Renal cortical epithelial cell (primary cell): ENCODE data around the gene UQCC5. TPM values are rescaled to one million over a fixed set of nuclear protein-coding genes. Genes with fewer than 3 reads are reported as not detected.

ENCODE experiments used
- DNase-seq: peaks from one replicate; pipeline ENCODE4 v3.0.0-alpha.2; 2011; ENCODE audit warnings: low read depth
- total RNA-seq: library from RNA; depleted of rRNA; stranded (reverse); fragments of >200 nt; gene quantifications from 2 replicates; pipeline ENCODE4 v1.2.3, GENCODE V29; 2014

The UQCC5 gene, protein sequence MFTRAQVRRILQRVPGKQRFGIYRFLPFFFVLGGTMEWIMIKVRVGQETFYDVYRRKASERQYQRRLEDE
- total RNA-seq: 0.69 and 2.4 TPM in 2 replicates

- DNase-seq: peak; percentile 93
Measured at GRCh38 chr3:52536369-52537164, at the start of gene UQCC5. Gene UQCC5, plus strand, starts transcription at chr3:52536605. Its CDS starts 151 bp downstream, at chr3:52536756.

GRCh38 chr3:52487050-52487787, 49.2 kb upstream of the UQCC5 start:
- DNase-seq: no peak

GRCh38 chr3:52487788-52488691, 48.4 kb upstream of the UQCC5 start:
- no peak for DNase-seq

DNA sequence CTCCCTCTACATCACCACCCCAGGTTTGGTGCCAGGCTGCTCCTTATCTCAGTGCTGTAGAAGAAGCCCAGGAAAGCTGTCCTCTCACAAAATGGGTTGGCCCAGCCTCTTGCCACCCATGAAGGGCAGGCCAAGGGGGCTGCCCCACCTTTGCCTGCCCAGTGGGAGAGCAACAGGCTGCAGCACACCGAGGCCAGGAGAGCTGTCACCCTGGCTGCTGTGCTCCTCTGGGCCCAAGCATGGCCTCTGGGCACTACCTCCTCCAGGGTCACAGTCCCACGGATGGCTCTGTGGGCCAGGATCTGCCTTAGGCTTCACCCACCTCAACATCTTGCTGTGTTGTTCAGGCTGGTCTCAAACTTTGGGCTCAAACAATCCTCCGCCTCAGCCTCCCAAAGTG, 47.7 kb upstream of the UQCC5 start:
- no peak for DNase-seq

- DNase-seq: no peak
Measured at GRCh38 chr3:52489453-52489852, 47.0 kb upstream of the UQCC5 start.

DNA sequence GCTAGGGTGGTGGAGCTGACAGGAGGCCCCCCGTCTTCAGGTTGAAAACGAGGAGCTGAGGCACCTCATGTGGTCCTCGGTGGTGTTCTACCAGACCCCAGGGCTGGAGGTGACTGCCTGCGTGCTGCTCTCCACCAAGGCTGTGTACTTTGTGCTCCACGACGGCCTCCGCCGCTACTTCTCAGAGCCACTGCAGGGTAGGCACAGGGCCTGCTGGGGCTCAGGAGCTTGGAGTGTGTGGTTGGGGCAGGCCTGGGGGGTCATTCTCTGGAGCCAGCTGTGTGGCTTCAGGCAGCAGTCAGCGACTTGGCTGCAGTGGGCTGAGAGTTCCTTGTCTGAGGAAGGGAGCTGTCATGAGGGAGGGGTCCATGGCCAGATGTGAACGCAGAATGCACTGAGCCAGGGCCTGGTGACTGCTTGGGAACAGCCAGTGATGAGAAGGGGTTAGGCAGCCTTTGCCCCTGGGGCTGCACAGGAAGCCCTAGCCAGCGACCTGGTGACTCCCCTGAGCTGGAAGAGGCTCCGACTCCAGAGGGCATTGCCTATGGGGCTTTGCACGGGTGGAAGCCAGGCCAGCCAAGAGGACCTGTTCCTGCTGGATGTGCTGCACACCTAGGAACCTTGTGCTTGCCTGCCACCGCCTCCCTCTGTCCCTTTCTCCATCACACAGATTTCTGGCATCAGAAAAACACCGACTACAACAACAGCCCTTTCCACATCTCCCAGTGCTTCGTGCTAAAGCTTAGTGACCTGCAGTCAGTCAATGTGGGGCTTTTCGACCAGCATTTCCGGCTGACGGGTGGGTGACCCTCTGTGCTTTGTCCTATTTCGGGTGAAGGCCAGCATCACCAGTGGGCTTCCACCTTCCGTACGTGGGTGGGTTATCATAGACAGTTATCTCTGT, 46.1 kb upstream of the UQCC5 start:
- DNase-seq: no peak

- DNase-seq: peak; percentile 24
Measured at GRCh38 chr3:52490939-52491526, 45.4 kb upstream of the UQCC5 start.

- DNase-seq: no peak
Measured at GRCh38 chr3:52492059-52492458, 44.3 kb upstream of the UQCC5 start.

- no peak for DNase-seq
Measured at GRCh38 chr3:52493232-52494017, 43.0 kb upstream of the UQCC5 start.

DNA sequence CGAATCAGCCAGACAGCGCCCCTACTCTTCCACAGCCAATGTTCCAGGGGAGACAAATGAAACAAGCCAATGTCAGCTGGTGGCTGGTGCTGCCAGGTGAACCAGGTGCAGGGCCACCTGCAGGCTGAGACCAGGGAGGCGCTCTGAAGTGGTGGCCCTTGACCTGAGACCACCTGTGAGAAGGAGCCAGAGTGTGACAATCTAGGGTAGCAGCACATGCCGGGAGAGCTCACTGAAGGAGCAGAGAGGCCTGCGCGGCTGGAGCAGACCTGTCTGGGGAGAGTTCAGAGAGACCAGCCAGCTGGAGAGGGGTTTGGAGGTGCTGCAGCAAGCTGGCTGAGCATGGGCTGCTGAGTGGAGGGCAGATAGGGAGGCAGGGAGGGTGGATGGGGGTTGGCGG, 42.0 kb upstream of the UQCC5 start:
- DNase-seq: no peak

- no peak for DNase-seq
Measured at GRCh38 chr3:52494886-52495495, 41.4 kb upstream of the UQCC5 start, which contains the start of gene STAB1. Gene STAB1, plus strand, starts transcription at chr3:52495338. Its CDS starts 76 bp downstream, at chr3:52495414.

- peak; percentile 74 for DNase-seq
Measured at GRCh38 chr3:52495777-52496602, 40.4 kb upstream of the UQCC5 start.

DNA sequence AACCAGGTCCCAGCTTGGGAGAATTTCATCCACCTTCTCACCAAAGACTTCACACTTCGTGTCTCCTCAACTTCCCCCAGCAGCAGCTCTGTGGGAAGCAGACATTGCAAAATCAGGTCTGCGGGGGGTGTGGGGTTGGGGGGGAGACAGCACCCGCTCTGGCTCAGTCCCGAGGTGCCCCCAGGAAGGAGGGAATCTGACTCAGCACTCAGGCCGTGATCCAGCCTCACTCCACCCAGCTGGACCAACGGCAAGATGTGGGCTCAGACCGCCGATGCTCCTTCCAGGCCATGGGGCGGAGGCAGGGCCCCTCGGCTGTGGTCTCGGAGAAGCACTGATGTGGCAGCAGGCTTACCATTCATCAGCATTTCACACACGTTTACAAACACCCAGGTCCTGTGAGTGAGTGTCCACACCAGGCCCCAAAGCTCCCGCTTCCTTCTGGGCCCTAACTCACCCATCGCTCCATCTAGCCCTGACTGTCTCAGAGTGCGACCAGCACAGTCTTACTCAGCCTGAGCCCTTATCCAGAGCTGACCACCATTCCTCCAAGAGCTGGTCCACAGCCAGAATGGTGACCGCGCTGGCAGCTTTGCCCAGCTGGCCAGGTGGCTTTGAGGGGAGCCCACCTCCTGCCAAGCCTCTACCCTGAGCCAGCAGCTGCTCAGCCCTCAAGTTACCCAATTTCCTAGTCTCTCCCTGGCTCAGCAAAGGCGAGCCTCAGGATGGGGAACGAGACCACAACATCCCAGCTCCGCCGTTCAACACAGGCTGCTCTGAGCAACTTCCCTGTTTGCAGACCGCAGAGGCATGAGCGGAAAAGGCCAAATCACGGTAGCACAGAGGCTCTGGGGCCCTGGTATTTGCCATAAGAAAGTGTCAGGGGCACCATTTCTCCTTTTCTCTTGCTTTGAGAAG, 38.0 kb upstream of the UQCC5 start:
- DNase-seq: peak; percentile 72

DNA sequence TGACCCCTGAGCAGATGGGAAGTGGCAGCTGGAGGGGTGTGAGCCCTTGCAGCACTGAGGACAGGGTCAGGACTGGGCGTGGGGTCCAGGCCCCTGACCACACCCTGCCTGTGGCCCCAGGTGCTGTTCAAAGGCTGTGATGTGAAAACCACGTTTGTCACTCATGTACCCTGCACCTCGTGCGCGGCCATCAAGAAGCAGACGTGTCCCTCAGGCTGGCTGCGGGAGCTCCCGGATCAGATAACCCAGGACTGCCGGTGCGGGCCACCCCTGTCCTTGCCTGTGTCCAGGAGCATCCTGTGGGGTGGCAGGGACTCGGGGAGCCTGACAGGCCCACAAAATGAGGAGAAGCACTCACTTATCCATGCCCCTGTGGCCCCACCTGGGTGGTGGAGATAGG, 35.4 kb upstream of the UQCC5 start:
- DNase-seq: no peak

DNA sequence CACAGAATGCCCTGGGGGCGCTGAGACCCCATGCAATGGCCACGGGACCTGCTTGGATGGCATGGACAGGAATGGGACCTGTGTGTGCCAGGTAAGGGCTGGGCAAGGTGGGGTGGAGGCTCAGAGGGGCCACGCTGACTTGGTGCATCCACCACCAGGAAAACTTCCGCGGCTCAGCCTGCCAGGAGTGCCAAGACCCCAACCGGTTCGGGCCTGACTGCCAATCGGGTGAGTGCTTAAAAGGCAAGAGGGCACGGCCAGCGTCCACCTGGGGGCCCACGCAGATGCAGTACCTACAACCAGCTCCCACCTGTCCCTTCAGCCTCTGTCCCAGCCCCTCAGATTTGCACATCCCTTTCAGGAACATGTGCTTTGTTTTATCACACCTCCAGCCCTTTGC, 34.4 kb upstream of the UQCC5 start:
- no peak for DNase-seq

- DNase-seq: no peak
Measured at GRCh38 chr3:52502808-52503350, 33.5 kb upstream of the UQCC5 start.
